ENCODE measurements around the gene CIAPIN1.

CIAPIN1 gene

DNA sequence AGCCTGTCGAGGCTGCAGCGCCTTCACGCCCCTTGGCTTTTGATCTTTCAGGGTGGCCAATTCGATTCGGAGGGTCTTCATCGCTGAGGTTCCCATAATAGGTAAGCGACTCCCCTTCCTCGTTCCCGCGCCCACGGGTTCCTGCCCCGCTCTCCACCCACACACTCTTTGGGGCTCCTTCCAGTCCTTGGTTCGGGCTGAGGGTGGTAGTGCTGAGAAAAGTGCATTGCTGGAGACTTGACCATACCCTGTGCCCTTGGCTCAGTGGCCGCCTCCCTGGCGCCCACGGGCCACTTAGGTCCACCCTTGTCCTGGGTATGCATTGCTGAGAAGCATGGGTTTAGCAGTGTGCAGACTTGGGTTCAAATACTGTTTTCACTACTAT, 15.8 kb upstream of the CIAPIN1 start:
- H3K27ac ChIP-seq: no peak overlapping the region

GRCh38 chr16:57462209-57462977, 15.2 kb upstream of the CIAPIN1 start, which contains the start of gene POLR2C:
Gene POLR2C, plus strand, starts transcription at chr16:57462679. Its CDS starts 46 bp downstream, at chr16:57462725.
- Histone ChIP-seq H3K4me1 (ENCODE audit: low read depth, poor library complexity, severe bottlenecking) (peaks cover 6% of the 10 kb centered on the region), H4K20me1 (ENCODE audit: insufficient read depth) (no peaks in the 10 kb centered on the region), H3K79me2 (ENCODE audit: insufficient read depth, low read depth) (peaks cover 9% of the 10 kb centered on the region; the same call in 1 of the 2 replicates), H3K27ac (no peak within 1 kb of the TSS), H2AFZ (ENCODE audit: low read depth) (0 out of 2 replicates have a peak within 1 kb of the TSS, but pooled peaks have one; percentile 14), H3K27me3 (ENCODE audit: insufficient read depth, low read depth) (no peaks in the 10 kb centered on the region), H3K36me3 (ENCODE audit: insufficient read depth) (no peaks in the 10 kb centered on the region), H3K4me2 (peak within 1 kb of the TSS; percentile 61), H3K4me3 (IDR thresholded peaks at IDR 0.05; ENCODE audit: insufficient read depth, low read depth, low read length) (no peak within 1 kb of the TSS), H3K9ac (peak within 1 kb of the TSS; percentile 61; the same call in 1 of the 2 replicates)
- peak; percentile 71 for TF ChIP-seq CTCF (conservative IDR thresholded peaks at IDR 0.05; ENCODE audit: low read depth, low read length)

More for the DNA sequence above, 15.8 kb upstream of the CIAPIN1 start:
- H3K36me3 ChIP-seq (ENCODE audit: insufficient read depth): no peaks in the 10 kb centered on the region
- H3K4me3 ChIP-seq (IDR thresholded peaks at IDR 0.05; ENCODE audit: insufficient read depth, low read depth, low read length): no peak overlapping the region
- H3K4me1 ChIP-seq (ENCODE audit: low read depth, poor library complexity, severe bottlenecking): peaks cover 6% of the 10 kb centered on the region
- TF ChIP-seq CTCF (conservative IDR thresholded peaks at IDR 0.05; ENCODE audit: low read depth, low read length): no peak
- H3K4me2 ChIP-seq: peak overlapping the region; percentile 61
- peak overlapping the region; percentile 61; the same call in 1 of the 2 replicates for H3K9ac ChIP-seq
- 0 out of 2 replicates have a peak overlapping the region, but pooled peaks have one; percentile 14 for H2AFZ ChIP-seq (ENCODE audit: low read depth)
- peaks cover 9% of the 10 kb centered on the region; the same call in 1 of the 2 replicates for H3K79me2 ChIP-seq (ENCODE audit: insufficient read depth, low read depth)
- no peaks in the 10 kb centered on the region for H3K27me3 ChIP-seq (ENCODE audit: insufficient read depth, low read depth)
- H4K20me1 ChIP-seq (ENCODE audit: insufficient read depth): no peaks in the 10 kb centered on the region

DNA sequence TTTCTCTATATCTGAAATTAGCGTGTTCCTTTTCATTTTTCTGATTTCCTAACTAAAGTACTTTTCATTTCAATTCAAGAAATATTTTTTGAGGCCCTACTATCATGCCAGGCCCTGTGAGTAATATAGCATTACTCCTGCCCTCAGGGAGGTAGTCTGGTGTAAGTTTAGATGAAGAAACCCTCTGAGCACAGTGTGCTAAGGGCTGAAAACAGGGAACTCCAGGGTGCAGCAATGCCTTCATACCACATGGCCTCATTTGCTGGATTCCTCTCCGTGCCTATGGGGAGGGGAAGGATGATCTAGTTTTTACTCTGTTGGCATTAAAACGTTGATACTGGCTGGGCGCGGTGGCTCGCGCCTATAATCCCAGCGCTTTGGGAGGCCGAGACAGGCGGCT, 4.8 kb upstream of the CIAPIN1 start:
- H4K20me1 ChIP-seq (ENCODE audit: insufficient read depth): no peaks in the 10 kb centered on the region
- no peaks in the 10 kb centered on the region for H3K36me3 ChIP-seq (ENCODE audit: insufficient read depth)

DNA sequence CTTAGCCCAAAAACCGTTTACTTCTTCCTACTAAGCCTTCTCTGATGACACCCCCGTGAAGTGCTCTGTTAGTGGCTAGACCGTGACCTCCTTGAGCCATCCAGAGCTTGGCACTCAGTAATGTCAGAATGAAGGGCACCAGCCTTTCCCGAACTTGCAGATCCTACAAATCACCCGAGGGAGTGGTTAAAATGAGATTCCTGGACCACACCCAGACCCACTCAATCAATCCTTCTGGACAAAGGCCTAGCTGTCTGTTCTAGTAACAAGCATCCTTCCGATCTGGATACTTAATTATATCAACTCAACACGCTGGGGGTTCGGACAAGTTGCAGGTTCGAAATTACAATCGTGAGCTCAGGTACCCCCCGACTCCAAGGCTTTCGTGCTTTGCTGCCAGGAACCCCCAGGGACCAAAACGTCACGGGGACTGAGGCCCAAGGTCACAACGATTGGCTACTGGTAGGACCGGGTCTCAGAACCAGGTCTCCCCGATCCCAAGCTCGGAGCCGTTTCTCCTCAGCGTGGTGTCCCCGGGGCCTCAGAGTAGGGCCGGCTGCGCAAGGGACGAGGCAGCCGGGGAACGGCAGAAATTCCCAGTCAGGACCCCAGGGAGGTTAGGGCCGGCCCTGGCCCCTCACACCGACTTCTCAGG, 527 bp downstream of the CIAPIN1 start:
- TF ChIP-seq CTCF (conservative IDR thresholded peaks at IDR 0.05; ENCODE audit: low read depth, low read length): no peak
- H3K27me3 ChIP-seq (ENCODE audit: insufficient read depth, low read depth): no peaks in the 10 kb centered on the region
- H3K9ac ChIP-seq: peak overlapping the region; percentile 97
- peak overlapping the region; percentile 86 for H2AFZ ChIP-seq (ENCODE audit: low read depth)
- H3K79me2 ChIP-seq (ENCODE audit: insufficient read depth, low read depth): peaks cover 48% of the 10 kb centered on the region
- H3K4me3 ChIP-seq (IDR thresholded peaks at IDR 0.05; ENCODE audit: insufficient read depth, low read depth, low read length): peak overlapping the region; percentile 54
- no peaks in the 10 kb centered on the region for H4K20me1 ChIP-seq (ENCODE audit: insufficient read depth)
- peaks cover 19% of the 10 kb centered on the region for H3K4me1 ChIP-seq (ENCODE audit: low read depth, poor library complexity, severe bottlenecking)
- H3K36me3 ChIP-seq (ENCODE audit: insufficient read depth): no peaks in the 10 kb centered on the region
- peak overlapping the region; percentile 70 for H3K27ac ChIP-seq
- H3K4me2 ChIP-seq: peak overlapping the region; percentile 76

More for the DNA sequence above, 4.8 kb upstream of the CIAPIN1 start:
- Histone ChIP-seq H3K27me3 (ENCODE audit: insufficient read depth, low read depth) (no peaks in the 10 kb centered on the region), H3K27ac (no peak overlapping the region), H3K4me2 (no peak overlapping the region), H3K4me1 (ENCODE audit: low read depth, poor library complexity, severe bottlenecking) (peaks cover 13% of the 10 kb centered on the region), H2AFZ (ENCODE audit: low read depth) (no peak overlapping the region), H3K79me2 (ENCODE audit: insufficient read depth, low read depth) (peaks cover 14% of the 10 kb centered on the region), H3K9ac (no peak overlapping the region), H3K4me3 (IDR thresholded peaks at IDR 0.05; ENCODE audit: insufficient read depth, low read depth, low read length) (no peak overlapping the region)
- no peak for TF ChIP-seq CTCF (conservative IDR thresholded peaks at IDR 0.05; ENCODE audit: low read depth, low read length)

Data from KMS-11 (cell line).